Cerebellar nuclear complex (tissue), 1 donor: ENCODE results near the gene NPEPPS.
A peak's percentile ranks its signal among the peaks of the same experiment; 100 is the strongest.

Experiments used
- DNase-seq, 2 experiments: peaks; one replicate each; lab custom pipeline; 2025; lab: John Stamatoyannopoulos, UW

Gene NPEPPS

GRCh38 chr17:47630614-47631013, 99.7 kb downstream of the NPEPPS start:
- no peak for DNase-seq

GRCh38 chr17:47632991-47633390, 102.1 kb downstream of the NPEPPS start:
- no peak for DNase-seq

DNA sequence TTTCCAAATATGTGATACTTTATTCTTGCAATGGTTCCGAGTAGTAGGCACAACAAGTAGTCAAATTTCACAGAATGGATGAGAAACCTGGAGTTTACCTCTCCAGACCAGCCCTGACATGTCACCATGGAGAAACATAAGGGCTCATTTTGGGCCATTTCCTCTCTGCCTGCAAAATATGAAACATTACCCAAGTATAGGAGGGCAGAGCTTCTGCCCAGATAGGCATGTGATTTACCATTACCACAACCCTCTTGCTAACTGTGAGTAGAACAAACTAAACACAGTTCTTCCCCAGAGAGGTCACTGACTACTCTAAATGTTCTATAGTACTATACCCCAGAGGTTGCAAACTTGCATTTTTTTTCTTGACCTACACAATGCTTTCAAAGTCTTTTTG, 103.1 kb downstream of the NPEPPS start:
- no peak for DNase-seq

GRCh38 chr17:47634870-47635269, 104.0 kb downstream of the NPEPPS start:
- no peak for DNase-seq

DNA sequence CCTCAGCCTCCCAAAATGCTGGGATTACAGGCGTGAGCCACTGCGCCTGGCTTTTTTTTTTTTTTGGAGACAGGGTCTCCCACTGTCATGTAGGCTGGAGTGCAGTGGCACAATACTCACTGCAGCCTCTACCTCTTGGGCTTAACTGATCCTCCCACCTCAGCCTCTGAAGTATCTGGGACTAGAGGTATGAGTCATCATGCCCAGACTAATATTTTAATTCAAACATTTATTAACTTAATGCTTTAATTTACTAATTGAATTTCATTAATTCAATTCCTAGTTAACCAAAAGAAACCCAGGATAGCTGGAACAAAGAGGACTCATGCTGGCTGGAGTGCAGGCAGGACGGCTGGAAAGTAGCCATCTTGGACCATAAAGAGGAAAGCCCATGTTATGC, 104.8 kb downstream of the NPEPPS start:
- no peak for DNase-seq

DNA sequence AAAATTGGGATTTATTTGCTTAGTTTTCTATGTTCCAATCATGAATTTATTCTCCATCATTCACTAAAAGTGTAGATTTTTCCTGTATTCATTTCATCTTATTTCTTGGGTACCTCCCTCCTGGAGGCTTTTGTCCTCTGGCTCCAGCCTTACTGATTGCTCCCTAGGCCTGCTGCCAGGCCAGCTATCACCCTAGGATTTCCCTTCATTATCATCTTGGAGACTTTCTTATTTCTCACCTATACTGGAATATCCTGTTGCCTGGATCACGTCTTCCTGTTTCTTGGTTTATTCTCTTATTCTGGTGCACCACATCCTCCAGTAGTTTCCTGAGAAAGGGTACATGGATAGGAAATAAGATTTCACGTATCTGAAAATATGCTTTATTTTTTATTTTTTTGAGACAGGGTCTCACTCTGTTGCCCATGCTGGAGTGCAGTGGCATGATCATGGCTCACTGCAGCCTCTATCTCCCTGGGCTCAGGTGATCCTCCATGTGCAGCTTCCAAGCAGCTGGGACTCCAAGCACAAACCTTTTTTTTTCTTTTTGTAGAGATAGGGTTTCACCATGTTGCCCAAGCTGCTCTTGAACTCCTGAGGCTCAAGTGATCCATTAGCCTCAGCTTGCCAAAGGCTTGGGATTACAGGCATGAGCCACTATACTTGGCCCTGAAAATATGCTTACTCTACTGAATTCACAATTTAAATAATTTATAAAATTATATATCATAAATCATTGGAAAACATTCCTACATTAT, 105.5 kb downstream of the NPEPPS start:
- no peak for DNase-seq

DNA sequence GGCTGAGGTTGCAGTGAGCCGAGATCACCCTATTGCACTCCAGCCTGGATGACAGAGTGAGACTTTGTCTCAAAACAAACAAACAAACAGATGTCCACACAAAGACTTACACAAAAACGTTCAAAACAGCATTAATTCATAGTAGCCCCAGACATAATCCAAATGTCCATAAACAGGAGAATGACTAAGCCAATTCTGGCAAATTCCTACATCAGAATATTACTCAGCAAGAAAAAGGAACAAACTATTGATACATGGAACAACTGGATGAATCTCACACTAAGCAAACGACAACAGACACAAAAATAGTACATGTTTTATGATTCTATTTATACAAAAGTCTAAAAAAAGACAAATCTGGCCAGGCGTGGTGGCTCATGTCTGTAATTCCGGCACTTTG, 108.0 kb downstream of the NPEPPS start:
- no peak for DNase-seq

DNA sequence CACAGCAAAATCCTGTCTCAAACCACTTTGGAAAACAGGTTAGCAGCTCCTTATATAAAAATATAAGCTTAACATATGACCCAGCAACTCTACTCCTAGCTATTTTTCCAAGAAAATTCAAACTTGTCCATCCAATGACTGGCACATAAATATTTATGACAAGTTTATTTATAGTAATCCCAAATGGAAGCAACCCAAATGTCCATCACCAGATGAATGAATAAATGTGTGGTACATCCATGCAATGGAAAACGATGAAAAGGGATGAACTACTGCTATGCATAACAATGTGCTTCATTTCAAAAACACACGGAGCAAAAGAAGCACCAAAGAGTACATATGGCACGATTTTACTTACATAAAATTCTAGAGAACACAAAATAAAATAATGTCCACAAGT, 109.2 kb downstream of the NPEPPS start:
- no peak for DNase-seq

DNA sequence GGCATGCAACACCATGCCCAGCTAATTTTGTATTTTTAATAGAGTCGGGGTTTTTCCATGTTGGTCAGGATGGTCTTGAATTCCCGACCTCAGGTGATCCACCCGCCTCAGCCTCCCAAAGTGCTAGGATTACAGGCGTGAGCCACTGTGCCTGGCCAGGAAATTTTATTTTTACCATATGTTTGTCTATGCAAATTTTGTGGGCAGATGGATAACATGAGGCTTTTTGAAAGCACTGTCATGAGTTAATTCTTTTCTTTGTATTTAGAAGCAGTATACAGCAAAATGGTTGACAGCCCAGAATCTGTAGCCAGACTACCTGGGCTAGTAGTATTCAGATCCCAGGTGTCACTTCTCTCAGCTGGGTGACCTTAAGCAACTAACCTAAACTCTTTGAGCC, 110.3 kb downstream of the NPEPPS start:
- DNase-seq: no peak

DNA sequence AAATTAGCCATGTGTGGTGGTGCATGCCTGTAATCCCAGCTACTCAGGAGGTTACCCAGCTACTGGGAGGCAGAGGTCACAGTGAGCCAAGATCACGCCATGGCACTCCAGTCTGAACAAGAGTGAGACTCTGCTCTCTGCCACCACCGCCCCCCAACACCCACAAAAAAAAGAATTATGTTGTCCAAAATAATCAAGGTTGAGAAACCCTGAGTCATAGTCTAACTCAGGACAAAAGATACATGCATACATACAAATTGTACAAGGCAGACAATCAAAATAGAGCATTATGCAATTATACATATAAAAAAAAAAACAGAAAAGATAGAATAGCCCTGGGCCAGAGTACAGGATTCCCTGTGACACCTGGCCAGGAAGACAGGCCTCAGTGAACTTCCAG, 112.2 kb downstream of the NPEPPS start:
- no peak for DNase-seq

- DNase-seq: no peak
Observed at GRCh38 chr17:47644324-47644723, 113.4 kb downstream of the NPEPPS start.

- peak; percentile 89 to 98 for DNase-seq
Observed at GRCh38 chr17:47649153-47649971, 118.5 kb downstream of the NPEPPS start, which contains the start of gene KPNB1. Gene KPNB1, plus strand, starts transcription at chr17:47649919. Its CDS starts 326 bp downstream, at chr17:47650245.

DNA sequence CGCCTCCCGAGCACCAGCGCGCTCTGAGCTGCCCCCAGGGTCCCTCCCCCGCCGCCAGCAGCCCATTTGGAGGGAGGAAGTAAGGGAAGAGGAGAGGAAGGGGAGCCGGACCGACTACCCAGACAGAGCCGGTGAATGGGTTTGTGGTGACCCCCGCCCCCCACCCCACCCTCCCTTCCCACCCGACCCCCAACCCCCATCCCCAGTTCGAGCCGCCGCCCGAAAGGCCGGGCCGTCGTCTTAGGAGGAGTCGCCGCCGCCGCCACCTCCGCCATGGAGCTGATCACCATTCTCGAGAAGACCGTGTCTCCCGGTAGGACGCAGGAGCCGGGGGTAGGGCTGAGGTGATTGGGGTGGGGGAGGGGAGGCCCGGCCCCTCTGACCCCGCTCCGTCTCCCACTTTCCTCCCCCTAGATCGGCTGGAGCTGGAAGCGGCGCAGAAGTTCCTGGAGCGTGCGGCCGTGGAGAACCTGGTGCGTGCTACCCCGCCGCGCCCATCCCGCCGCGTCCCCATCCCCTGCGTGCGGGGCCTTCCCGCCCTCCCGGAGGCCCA, 119.1 kb downstream of the NPEPPS start:
- no peak for DNase-seq

- peak; percentile 44 to 66 for DNase-seq
Observed at GRCh38 chr17:47650525-47651522, 119.9 kb downstream of the NPEPPS start.

GRCh38 chr17:47651704-47652103, 120.8 kb downstream of the NPEPPS start:
- DNase-seq: no peak

DNA sequence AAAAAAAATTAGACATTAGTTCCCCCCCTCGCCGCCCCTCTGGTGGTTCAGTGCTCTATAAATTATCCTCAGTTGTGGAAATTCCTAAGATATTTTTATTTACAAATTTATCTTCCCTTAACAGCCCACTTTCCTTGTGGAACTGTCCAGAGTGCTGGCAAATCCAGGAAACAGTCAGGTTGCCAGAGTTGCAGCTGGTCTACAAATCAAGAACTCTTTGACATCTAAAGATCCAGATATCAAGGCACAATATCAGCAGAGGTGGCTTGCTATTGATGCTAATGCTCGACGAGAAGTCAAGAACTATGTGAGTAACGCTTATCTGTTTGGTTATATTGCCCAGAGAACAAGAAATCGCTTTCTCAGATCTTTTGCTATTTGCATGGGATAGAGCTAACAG, 121.7 kb downstream of the NPEPPS start:
- DNase-seq: no peak

DNA sequence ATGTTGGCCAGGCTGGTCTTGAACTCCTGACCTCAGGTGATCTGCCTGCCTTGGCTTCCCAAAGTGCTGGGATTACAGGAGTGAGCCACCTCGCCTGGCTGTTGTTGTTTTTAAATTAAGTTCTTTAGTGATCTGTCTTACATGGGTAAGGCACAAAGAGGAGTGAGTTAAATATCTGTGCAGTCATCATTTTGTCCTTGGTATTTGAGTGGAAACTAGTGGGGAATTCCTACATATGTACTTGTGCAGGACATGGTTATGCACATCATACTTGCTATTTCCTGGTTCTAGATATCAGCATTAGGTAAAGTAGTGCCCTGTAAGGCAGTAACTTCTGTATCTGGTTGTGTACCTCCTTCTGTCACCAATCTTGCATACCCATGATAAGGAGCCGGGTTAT, 122.5 kb downstream of the NPEPPS start:
- DNase-seq: no peak

DNA sequence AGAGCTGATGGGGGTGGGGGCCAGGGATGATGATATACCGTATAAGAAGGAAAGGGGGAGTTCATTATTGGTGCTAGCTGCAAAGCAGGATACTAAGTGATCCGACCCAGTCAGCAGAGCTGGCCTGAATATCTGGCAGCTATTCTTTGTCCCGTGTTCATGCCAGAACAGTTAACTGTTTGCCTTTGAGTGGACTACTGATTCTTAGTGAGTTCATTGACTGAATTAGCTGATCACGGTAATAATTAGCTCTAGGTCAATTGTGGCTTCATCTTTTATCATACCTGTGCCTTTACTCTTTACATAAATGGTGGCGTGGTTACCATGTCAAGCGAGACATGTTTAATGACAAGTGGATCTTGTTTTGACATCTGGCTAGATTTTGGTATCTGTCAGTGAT, 124.1 kb downstream of the NPEPPS start:
- DNase-seq: no peak

DNA sequence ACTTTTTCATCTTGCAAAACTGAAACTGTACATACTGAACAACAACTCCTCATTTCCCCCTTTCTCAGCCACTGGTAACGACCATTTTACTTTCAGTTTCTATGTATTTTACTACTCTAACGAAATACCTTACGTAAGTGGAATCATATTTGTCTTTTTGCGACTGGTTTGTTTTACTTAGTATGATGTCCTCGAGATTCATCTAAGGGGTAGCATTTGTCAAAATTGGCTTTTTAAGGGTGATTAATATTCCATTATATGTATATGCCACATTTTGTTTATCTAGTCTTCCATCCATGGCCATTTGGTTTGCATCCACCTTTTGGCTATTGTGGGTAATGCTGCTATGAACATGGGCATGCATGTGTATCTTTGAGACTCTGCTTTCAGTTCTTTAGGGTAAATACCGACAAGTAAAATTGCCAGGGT, 129.2 kb downstream of the NPEPPS start:
- no peak for DNase-seq

DNA sequence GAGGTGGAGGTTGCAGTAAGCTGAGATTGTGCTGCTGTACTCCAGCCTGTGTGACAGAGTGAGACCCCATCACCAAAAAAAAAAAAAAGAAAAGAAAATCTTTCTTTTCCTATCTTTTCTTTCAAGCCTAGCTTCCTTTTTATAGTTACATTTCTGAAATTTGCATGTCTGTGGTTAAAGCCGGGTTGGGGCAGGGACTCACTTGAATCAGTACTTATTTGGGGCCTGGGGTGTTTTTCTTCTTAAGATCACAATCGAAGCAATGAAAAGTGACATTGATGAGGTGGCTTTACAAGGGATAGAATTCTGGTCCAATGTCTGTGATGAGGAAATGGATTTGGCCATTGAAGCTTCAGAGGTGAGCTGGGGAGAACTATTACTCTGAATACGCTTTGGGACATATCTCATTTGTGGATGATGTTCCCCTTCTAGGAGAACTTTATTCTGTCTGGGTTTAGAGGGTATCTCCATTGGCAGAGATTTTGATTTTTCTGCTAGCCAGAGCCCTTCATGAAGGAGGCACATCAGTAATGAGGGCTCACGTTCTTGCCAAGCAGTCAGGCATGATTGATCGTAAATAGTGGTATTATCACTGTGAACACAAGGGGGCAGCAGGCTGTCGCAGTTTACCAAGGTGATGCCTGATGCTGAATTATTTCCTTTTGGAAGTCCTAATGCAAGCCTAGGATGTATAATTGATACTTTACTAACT, 133.2 kb downstream of the NPEPPS start:
- peak in 1 of 2 experiments; percentile 27 for DNase-seq

- DNase-seq: no peak
Observed at GRCh38 chr17:47664624-47664941, 133.7 kb downstream of the NPEPPS start.
